Testis (tissue), 3 donors: ENCODE results near the gene LANCL1. TPM values are rescaled to one million over a fixed set of nuclear protein-coding genes. Genes with fewer than 3 reads are reported as not detected.
A peak's percentile ranks its signal among the peaks of the same experiment; 100 is the strongest.

Experiments used
- DNase-seq: peaks from one replicate; pipeline ENCODE4 v3.0.0-alpha.2; 2019
- H3K27ac ChIP-seq, 2 donors: fragments of 200-600 bp; sonication (generic); one replicate each; pipeline ENCODE4 v1.5.1; 2019
- H3K27me3 ChIP-seq: fragments of 200-600 bp; sonication (generic); one replicate; pipeline ENCODE4 v1.5.1; 2019
- H3K36me3 ChIP-seq: fragments of 200-600 bp; sonication (generic); one replicate; pipeline ENCODE4 v1.5.1; 2017; ENCODE audit warnings: low read depth; ENCODE audit errors: missing control alignments
- H3K4me1 ChIP-seq: fragments of 200-600 bp; sonication (generic); one replicate; pipeline ENCODE4 v1.5.1; 2019
- H3K4me3 ChIP-seq, 2 donors: fragments of 200-600 bp; sonication (generic); one replicate each; pipeline ENCODE4 v1.5.1; 2017 to 2019
- H3K9me3 ChIP-seq: fragments of 200-600 bp; sonication (generic); one replicate; pipeline ENCODE4 v1.5.1; 2017
- POLR2A ChIP-seq: fragments of 450-650 bp; IDR thresholded peaks from one replicate; pipeline ENCODE4 v1.6.1; 2017; ENCODE audit warnings: antibody characterized with exemption, mild to moderate bottlenecking, moderate library complexity
- WGBS, 2 donors: methylation state at CpG; one replicate each; pipeline ENCODE4 v1.1.5; 2018; 5-methylcytosine and 5-hydroxymethylcytosine counted together
- intact Hi-C: fragments of 100-400 bp; cut with DNase I; formaldehyde crosslinking; loops from one replicate; pipeline ENCODE4 v1.15.1; 2023; ENCODE audit warnings: low total_unique reads
- polyA plus RNA-seq: library from polyadenylated mRNA; stranded (reverse); fragments of 350-450 nt; fragmentation: Illumina TruSeq; extraction: RNeasy Lipid Tissue Mini Kit (QIAGEN cat#74804); gene quantifications from one replicate; pipeline ENCODE4 v1.2.3, GENCODE V29; 2014; ENCODE audit warnings: low read depth, low replicate concordance; ENCODE audit not compliant: insufficient read depth
- total RNA-seq, 2 donors: library from RNA; depleted of rRNA; stranded (reverse); fragments of >200 nt; gene quantifications; one replicate each; pipeline ENCODE4 v1.2.3, GENCODE V29; 2016
- TF ChIP-seq, protein P1 (sequence below), 3 experiments: fragments of 450-650 bp in 2 of 3; fragments of 200-600 bp in 1 of 3; sonication (generic) in 1 of 3; IDR thresholded peaks; one replicate each; pipeline ENCODE4 v1.5.1; 2016 to 2019; ENCODE audit warnings: antibody characterized with exemption in 3 of 3, mild to moderate bottlenecking in 2 of 3, moderate library complexity in 1 of 3

Gene LANCL1
- total and polyA plus RNA-seq, 3 donors from 2014 or later: 55.6 to 126 (median 59.5) TPM

DNA sequence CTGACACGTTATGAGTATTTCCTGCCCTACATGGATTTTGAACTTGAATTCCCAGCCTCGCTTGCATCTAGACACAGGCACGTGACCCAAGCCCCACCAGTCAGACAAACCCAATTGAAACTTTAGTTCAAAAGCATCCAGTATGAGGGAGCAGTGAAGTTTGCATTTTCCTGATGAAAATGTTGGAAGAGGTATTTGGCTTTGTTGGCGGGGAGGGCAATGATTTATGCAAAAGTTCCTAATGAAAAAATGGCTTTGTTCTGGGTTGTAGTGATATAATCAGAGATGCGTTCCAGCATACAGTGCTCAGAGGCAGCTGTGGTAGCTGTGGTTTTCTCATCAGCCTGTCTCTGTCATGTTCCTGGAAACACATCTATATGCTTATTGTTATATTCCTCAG lies 43.0 kb upstream of the LANCL1 start:
- intact Hi-C loops: no loop called here
- Histone ChIP-seq H3K36me3 (no peaks in the 10 kb centered on the region), H3K27me3 (no peaks in the 10 kb centered on the region), H3K9me3 (no peaks in the 10 kb centered on the region), H3K4me3 (no peak overlapping the region), H3K4me1 (no peaks in the 10 kb centered on the region), H3K27ac (no peak overlapping the region)
- 83 to 91% methylated on average over 5 of the region's 5 CpGs for WGBS, 2 donors
- DNase-seq: no peak
- TF ChIP-seq POLR2A: no peak
- TF ChIP-seq, protein P1, sequence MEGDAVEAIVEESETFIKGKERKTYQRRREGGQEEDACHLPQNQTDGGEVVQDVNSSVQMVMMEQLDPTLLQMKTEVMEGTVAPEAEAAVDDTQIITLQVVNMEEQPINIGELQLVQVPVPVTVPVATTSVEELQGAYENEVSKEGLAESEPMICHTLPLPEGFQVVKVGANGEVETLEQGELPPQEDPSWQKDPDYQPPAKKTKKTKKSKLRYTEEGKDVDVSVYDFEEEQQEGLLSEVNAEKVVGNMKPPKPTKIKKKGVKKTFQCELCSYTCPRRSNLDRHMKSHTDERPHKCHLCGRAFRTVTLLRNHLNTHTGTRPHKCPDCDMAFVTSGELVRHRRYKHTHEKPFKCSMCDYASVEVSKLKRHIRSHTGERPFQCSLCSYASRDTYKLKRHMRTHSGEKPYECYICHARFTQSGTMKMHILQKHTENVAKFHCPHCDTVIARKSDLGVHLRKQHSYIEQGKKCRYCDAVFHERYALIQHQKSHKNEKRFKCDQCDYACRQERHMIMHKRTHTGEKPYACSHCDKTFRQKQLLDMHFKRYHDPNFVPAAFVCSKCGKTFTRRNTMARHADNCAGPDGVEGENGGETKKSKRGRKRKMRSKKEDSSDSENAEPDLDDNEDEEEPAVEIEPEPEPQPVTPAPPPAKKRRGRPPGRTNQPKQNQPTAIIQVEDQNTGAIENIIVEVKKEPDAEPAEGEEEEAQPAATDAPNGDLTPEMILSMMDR (IDR thresholded peaks at IDR 0.05): no peak

DNA sequence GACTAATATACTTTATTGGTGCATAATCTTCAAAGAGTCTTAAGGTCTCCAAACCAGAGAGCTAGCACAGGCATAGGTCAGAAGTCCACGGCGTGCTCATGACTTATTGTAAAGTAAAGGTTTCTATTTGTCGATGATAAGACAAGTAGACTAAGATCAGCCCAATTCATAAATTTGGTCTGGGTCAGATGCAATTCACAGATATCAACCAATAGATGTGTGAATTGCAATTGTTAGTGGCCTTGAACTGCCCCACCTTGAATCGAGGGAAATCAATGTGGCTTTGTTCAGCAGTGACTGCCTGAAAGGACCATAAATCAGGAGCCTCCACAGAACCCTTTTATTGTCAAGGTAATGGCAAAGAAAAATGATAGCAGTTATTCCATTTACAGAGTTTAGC lies 40.7 kb upstream of the LANCL1 start:
- intact Hi-C loops: no loop called here
- TF ChIP-seq POLR2A: no peak
- TF ChIP-seq, protein P1 (IDR thresholded peaks at IDR 0.05): no peak

DNA sequence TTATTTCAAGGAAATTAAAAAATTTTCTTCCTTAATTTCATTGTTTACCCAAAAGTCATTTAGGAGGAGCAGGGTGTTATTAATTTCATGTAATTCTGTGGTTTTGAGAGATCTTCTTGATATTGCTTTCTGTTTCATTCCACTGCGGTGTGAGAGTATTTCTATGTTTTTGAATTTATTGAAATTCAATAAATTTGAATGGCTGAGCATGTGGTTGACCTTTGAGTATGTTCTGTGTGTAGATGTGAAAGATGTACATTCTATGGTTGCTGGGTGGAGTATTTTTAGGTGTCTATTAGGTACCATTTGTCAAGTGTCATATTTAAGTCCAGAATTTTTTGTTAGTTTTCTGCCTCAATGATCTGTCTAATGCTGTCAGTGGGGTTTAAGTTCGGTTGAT lies 39.4 kb upstream of the LANCL1 start:
- TF ChIP-seq, protein P1 (IDR thresholded peaks at IDR 0.05): no peak
- TF ChIP-seq POLR2A: no peak

More for the DNA sequence above, 40.7 kb upstream of the LANCL1 start:
- DNase-seq: no peak
- H3K36me3 ChIP-seq: no peaks in the 10 kb centered on the region
- no peak overlapping the region for H3K4me3 ChIP-seq
- H3K27me3 ChIP-seq: no peaks in the 10 kb centered on the region
- H3K4me1 ChIP-seq: no peaks in the 10 kb centered on the region
- H3K27ac ChIP-seq: no peak overlapping the region
- no peaks in the 10 kb centered on the region for H3K9me3 ChIP-seq
- WGBS, 2 donors: 75 to 80% methylated on average over 4 of the region's 4 CpGs

DNA sequence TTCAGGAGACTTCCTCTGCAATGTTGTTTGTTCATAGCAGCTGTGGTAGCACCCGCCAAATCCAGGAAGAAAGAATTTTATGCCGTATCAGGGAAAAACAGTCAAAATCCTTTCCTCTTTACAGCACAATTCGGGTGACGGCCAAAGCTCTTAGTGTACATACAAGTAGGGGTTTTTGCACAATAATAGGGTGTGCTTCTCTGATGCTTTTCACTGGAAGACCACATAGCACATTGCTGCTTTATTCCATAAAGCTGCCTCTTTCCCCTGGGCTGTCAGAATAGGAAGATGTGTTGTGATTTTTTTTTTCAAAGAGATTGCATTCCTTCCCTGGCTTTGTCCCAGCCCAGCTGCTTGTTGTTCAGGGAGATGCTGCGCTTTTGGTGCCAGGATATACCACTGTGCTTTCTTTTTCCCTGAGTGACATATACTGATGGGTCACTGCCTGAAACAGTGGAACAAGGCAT lies 27.2 kb upstream of the LANCL1 start:
- no peak for DNase-seq
- Histone ChIP-seq H3K4me1 (no peaks in the 10 kb centered on the region), H3K4me3 (no peak overlapping the region), H3K9me3 (no peaks in the 10 kb centered on the region), H3K27me3 (no peaks in the 10 kb centered on the region), H3K27ac (no peak overlapping the region), H3K36me3 (no peaks in the 10 kb centered on the region)
- TF ChIP-seq, protein P1 (IDR thresholded peaks at IDR 0.05): no peak
- TF ChIP-seq POLR2A: no peak
- intact Hi-C loops: no loop called here
- WGBS, 2 donors: 49 to 56% methylated on average over 5 of the region's 5 CpGs

More for the DNA sequence above, 39.4 kb upstream of the LANCL1 start:
- H3K36me3 ChIP-seq: no peaks in the 10 kb centered on the region
- no peak overlapping the region for H3K27ac ChIP-seq
- WGBS, 2 donors: 45 to 65% methylated on average over 2 of the region's 2 CpGs
- H3K4me1 ChIP-seq: no peaks in the 10 kb centered on the region
- intact Hi-C loops: no loop called here
- DNase-seq: no peak
- no peaks in the 10 kb centered on the region for H3K9me3 ChIP-seq
- H3K27me3 ChIP-seq: no peaks in the 10 kb centered on the region
- H3K4me3 ChIP-seq: no peak overlapping the region

DNA sequence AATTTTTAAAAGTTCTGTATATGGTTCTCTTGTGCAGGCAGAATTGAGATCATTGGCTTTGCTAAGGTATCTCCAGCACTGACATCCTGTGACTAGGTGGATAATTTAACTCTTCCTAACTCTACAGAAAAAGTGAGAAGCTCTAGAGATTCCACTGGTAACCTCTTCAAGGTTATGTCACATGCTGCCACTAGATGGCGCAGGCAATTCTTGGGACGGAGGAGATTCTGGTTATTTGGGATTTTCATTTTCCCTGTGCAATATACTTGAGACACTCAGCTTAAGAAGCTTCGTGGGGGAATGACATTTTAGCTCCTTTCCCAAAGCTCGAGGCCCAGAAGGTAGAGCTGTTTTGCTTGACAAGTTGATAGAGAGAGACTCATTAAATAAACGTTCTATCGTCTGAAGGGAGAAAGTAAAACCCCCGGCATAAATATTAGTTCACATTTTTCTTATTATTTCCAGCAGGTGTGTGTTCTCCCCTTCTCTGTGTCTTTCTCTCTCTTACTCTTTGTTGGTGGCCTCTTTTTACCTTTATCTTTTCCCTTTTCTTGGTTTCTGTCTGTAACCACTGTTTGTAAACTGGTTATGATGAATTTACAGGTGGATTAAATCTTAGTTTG lies 26.6 kb upstream of the LANCL1 start:
- H3K27me3 ChIP-seq: no peaks in the 10 kb centered on the region
- no peaks in the 10 kb centered on the region for H3K4me1 ChIP-seq
- H3K4me3 ChIP-seq: no peak overlapping the region
- TF ChIP-seq, protein P1 (IDR thresholded peaks at IDR 0.05): peak; percentile 56 to 91 (median 80)
- TF ChIP-seq POLR2A: no peak
- intact Hi-C loops: no loop called here
- no peaks in the 10 kb centered on the region for H3K36me3 ChIP-seq
- no peaks in the 10 kb centered on the region for H3K9me3 ChIP-seq
- H3K27ac ChIP-seq: no peak overlapping the region
- 19 to 35% methylated on average over 7 of the region's 7 CpGs for WGBS, 2 donors
- peak; percentile 47 for DNase-seq
